HG03460 (cell line): Measurements from ENCODE around the gene FAM227A.
"Not testable (repeated sequence)": the region's sequence is repeated elsewhere in the genome, so short reads cannot be mapped to it uniquely, and the experiment has no call there.

Experiments used
- ATAC-seq: cut with Tn5 transposase; IDR thresholded peaks from one replicate; pipeline ENCODE4 v1.9.1; 2021; ENCODE audit not compliant: unreplicated experiment

The FAM227A gene

DNA sequence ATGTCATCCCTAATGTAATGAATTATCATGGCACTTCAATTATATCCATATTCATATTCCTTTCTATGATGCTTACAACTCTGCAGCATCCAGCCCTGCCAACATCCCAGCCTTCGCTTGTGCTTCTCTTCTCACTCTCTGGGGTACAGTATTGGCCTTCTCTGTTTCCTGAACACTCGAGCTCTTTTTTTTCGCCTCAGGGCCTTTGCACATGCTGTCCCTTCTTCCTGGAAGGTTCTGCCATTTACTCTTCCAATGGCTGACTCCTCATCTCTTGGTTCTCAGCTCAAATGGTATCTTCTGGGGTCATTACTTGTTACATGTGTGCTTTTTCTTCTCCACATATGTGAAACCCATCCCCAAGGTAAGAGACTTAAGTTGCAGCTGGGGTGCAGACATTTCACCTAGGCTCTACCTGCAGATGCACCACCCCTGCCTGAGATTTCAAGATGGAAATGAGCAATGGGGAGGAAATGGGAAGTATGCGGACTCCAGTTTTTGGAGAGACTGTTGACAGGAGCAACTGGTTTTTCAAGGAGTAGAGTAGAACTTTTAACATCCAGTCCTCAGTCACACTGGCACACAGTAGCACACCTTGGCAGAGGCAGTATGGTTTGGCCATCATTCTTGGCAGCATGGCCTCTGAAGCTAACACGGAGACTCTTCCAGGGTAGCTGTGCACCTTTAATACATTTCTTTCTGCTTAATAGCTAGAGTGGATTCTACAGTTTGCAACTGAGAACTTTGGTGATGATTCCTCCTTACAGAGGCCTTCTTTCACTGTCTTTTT lies 43.8 kb downstream of the FAM227A start:
- no peak for ATAC-seq

DNA sequence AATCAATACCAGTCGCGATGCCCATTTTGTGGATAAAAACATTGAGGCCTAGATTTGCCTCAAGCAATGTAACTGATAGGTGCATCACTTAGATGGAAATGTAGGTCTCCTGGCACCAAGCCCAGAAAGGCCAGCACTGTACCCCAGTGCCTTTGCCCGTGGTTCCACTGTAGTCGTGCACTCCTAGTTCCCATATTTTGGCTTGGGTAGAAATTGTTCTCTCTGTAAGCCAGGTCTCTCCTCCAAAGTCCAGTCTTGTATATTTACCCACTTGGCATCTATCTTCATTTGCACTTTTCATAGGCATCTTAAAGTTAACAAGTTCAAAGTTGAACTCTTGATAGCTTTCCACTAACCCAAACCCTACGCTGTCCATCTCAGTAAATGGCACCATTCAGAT lies 44.6 kb downstream of the FAM227A start:
- ATAC-seq, result no peak

DNA sequence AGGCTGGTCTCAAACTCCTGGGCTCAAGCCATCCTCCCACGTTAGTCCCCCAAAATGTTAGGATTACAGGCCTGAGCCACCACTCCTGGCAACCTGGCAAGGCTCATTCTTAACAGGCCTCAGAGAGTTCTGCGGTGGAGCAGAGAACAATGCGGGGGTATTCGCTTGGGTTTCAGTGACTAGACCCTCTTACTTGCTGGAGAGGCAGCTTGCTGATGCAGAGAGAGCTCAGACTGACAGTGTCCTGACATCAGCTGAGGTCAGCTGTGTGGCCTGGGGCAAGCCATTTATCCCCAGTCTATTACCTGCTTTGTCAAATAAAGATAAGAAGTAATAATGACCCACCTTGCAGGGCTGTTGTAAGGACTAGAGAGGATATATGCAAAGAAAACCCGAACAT lies 46.0 kb downstream of the FAM227A start:
- no peak for ATAC-seq

DNA sequence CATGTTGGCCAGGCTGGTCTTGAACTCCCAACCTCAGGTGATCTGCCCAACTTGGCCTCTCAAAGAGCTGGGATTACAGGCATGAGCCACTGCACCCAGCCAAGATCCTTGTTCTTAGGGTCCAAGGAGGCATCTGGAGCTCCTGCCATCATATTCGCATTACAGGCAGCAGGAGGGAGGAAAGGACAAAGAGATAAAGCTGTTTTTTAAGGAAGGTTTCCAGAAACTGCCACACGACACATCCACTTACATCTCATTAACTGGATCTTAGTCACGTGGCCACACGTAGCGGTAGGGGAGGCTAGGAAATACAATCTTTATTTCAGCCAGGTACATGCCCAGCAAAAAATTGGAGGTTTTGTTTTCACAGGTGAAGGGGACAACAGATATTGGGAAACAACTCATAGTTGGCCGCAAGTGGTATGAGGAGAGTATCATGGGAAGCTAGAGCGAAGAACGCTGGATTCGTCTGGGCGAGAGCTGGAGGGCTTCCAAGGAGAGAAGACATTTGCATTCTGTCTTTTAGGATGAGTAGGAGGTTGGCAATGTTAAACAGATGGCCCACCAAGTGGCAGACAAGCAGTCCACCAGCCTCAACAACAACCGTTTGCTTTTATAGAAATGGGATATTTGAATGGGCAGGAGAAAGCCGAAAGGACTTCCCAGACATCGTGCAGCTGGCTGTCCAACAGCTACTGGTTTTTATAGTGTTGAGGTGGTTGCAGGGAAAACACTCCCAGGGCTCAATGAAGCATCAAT lies 47.0 kb downstream of the FAM227A start:
- no peak for ATAC-seq

DNA sequence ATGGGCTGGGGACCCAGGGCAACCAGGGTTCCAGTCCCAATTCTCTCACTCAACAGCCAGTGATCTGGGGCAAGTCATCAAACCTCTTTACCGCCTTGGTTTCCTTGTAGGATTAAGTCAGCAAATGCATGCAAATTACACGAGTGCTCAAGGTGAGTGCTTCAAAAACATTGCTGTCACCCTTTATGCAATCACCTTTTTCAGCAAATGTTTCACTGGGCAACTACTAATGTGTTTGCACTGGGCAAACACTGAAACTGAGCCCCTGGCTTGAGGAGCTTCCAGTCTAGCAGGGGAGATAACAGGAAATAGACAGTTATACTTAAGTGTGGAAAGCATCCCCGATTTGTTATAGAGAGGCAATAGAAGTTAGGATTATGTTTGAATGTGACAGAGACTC lies 48.5 kb downstream of the FAM227A start:
- ATAC-seq, result no peak

DNA sequence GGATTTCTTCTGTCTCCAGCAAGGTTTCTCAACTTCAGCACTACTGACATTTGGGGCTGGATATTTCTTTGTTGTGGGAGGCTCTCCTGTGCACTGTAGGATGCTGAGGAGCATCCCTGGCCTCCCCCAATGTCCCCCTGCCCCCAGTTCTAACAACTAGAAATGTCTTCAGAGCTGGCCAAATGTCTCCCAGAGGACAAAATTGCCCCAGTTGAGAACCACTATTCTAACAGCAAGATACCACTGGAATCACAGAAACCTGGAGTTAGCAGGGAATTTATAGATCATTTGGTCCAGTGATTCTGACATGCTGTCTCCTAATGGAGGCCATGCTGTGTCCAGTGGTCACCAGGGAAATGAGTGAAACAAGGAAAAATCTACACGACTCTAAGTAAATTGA lies 54.0 kb downstream of the FAM227A start:
- ATAC-seq, result no peak

DNA sequence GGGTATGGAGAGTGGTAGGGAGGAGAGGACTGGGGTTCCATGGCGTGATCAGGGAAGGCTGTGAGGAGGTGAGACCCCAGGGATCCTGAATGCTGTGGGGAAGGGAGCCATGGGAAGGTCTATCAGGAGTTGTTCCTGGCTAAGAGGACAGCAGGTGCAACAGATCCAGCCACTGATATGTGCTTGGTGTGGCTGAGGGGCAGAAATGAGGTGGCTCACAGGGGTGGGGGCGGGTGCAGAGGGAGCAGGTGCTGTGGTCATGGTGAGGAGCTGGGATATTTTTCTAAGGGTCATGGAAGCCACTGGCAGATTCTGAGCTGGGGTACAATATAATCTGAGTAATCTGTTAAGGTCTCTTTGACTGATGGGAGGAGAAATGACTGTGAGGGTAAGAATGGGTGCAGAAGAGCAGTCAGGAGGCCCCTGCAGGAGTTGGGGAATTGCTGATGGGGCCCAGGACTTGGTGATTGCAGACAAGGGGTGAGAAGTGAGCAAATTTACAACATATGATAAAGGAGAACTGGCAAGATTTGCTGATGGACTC lies 54.9 kb downstream of the FAM227A start:
- no peak for ATAC-seq

DNA sequence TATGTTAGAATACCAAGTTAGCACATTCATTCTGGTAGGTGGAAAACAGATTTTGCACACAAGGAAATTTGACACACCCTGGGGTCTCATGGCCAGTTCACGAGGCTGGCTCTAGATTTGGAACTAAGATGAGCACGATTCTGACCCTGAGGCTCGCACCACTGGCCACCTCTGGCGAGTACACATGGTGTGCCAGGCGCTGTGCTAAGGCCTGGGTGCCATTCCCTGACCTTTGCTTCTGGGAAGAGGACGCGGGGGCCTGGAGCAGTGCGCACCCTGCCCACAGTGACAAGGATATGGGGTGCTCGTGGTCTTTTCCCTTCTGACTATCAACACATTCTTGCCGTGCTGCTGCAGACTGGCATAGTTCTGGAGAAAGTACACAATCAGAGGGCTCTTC lies 56.7 kb downstream of the FAM227A start:
- no peak for ATAC-seq

DNA sequence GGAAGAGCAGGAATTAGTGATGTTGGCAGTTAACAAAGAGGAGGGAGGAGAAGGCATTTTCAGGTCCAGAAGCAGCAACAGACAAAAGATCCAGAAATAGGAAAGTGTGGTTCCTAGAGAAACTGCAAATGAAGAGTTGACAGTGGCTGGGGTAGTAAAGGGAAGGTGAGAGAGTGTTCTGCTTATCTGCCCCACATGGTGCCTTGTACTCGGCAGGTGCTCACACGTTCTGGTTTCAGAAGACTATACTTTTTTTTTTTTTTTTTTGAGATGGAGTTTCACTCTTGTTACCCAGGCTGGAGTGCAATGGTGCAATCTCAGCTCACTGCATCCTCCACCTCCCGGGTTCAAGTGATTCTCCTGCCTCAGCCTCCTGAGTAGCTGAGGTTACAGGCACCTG lies 73.3 kb downstream of the FAM227A start:
- not testable (repeated sequence) for ATAC-seq

DNA sequence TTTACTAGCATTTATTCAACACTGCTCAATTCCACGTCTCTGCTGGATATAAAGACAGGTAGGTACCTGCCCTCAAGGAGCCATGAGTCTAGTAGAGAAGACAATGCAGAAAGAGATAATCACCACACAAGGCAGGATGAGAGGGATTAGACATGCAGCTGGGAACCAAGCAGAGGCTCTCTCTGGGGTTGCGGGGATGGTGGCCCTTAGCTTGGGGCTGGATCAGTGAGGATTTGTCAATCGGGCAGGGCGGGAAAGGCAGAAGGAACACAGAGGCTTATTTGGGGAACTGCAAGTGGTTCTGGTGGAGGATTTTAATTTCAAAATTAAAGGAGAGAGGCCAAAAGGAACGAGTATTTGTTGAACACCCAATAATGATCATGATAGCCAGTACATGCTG lies 77.7 kb downstream of the FAM227A start:
- ATAC-seq, result no peak

DNA sequence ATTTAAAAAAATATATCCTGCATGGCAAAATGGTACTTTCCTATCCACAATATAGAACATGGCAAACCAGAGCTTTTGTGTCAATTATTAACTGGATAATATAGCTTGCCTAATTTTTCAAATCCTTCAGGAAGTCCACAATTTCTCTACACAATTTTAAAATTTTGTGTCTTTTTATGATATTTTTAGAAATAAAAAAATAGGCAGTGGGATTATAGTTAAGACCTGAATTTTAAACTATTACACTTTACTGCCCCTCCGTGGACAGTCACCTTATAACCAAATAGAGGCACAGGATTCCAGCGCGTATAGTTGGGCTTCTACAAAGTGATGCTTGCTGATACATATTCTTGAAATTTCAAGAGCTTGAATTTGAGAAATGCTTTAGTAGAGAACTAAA lies 84.1 kb downstream of the FAM227A start:
- no peak for ATAC-seq

DNA sequence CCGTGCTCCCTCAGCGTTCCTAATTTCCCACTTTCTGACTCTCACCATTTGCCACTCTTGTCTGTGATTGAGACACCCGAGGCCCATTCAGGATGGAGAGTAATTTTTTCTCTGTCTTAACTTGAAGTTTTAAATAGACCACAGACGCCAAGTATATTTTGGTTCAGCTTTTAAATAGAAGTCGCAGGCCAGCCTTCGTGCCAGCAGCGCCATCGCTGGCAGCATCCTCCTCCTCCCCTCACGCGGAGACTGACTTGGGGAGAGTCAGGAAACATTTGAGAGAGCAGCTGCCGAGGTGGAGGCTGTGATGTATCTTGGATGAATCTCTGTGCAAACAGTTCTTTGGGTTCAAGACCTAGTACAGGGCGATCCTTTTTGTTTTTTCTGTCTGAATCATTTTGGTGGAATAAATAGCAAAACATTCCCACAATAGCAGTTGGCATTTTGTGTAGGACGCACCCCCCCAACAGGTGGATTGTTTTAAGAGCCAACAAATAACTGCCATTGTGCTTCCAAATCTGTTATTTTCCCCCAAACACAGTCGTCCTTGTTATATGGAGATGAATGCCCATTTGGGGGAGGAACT lies 85.3 kb downstream of the FAM227A start:
- ATAC-seq, result peak; percentile 14

DNA sequence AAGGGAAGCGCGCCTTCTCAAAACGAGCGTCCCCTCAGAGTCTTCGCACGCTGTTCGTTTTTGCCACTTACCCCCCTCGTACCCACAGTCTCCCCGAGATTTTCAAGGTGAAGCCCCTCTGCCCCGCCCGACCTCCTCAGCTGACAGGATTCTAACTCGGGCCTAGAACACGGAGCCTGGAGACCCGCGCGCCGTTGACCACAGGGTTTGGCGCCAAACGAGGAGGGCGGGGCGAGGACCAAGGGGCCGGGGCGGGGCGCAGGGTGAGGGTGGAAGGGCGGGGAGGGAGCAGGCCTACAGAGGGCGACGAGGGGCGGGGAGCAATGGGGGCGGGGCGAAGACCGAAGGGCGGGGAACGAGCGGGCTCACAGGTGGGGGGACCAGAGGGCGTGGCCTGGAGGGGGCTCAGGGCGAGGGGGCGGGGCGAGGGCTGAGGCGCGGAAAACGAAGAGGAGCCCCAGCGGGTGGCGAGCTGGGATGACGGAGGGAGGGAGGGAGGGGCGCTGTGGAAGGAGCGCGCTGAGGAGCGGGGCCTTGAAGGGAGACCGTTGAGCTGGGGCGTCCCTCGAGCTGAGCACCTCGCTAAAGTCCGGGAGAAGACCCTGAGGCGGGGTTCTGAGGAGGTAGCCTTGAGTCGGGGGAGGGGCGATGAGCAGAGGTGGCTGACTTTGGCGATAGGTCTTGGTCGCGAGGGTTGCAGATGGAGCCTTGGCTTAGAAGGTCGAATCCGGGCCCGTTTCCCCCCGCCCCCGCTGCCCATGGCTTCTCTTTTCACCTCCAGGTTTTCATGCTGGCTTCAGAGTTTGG lies 86.0 kb downstream of the FAM227A start, which contains the start of gene DMC1:
DMC1 (minus strand) TSS at position 212 of the 807 bp plus-strand sequence. CDS start 1,927 bp downstream, outside the sequence.
- peak; percentile 48 for ATAC-seq

DNA sequence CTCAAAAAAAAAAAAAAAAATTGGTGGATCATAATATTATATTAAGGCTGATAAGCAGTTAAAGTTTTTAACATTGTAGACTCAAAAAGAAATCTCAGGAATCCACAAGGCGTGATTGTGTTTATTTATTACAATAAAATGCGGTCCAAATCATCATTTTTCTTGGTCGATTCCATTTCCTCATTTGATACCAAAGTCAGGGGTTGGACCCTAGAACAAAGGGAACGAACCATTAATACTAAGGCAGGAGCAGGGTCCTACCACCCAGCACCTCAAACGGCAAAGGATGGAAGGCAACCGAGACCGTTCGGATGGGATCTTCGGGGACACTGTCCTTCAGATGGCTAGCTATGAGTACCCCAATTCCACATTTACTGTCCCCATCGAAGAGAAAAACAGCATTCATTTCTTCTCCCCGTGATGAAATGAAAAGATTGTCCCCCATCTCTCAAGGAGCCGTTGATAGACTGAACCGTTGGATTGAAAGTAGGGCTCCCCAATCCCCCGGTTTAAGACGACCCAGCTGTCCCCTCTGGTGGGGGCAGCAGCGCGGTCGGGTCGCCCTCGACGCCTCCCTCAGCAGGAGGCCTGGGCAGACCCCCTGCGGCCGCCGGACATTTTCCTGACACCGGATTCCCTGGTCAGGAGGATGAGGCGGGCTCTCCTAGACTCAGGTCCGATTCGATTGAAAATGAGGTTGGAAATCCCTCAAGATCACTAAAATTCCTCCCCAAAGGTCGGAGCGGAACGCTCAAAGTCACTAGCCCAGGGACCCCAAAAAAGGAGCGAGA lies 86.8 kb downstream of the FAM227A start:
- ATAC-seq, result no peak

DNA sequence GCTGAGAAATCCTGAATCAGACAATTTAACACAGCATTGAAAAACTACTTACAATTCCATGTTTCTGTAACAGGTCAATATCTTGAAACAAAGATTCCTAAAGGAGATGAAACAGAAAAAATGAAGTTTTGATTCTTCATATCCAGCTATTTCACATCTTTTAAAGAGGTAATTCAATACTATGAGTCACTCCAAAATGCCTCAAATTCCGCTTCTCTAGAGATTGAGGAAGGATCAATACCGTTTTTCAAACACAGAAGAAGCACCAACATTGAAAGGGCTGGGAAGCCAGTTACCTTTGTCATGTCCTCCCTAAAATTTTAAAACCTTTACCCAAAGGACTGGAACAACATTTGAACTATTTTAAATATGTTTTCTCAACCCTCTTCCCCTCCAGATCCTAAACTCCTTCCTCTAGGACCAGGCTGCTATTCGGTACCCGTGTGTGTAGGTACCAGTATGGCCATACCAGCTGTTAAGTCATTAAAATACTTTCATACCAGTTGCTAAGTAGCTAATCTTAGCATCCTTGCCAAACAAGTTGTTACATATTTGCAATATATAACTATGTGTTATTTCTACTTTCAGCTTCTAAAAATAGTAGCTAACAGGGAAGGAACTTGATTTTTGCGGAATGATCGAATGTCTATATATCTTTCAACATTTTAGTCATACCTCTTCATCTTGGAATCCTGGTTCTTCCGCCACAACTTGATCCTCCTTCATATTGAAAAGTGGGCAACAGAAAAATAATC lies 88.5 kb downstream of the FAM227A start:
- ATAC-seq, result no peak

DNA sequence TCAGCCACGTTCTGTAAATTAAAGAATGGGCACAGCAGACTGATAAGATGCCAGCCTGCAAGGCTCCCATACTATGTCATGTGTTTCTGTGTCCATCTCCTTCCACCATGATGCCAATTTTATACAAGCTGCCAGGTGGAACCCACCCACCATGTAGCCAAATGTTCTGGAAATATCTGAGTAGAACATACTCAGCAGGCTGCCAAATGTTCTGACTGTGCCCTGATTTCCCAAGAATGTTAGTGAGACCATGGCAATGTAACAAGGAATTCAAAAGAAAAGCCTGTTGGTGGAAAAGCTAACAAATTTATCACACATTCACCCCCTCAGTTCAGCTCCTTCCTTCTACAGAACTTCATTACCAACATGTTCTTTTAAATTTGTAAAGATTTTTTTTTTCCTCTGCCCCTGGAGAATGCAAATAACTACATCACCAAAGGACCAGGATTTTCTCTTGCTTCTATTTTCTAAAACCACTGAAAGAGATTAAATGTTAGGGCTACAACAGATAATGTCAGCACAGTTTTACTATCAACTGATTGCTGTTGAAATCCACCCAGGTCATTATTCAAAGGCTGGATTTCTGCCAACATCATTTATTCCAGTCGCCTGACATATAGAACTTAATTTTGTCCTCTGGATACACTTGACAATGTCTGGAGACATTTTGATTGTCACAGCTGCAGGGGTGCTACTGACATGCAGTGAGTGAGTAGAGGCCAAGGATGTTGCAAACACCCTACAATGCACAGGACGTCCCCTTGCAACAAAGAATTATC lies 89.3 kb downstream of the FAM227A start:
- ATAC-seq, result no peak

DNA sequence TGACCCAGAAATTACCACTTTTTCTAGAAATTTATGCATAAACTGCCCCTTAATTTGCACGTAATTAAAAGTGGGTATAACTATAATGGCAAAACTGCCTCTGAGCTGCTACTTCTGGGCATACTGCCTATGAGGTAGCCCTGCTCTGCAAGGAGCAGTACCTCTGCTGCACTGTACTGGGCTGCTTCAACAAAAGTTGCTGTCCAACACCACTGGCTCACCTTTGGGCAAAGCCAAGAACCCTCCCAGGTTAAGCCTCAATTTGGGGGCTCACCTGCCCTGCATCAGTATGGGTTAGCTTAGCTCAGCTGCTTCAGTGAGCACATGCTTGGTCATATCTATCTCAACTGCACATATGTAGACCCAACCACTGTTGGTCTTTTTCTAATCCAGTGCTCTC lies 90.8 kb downstream of the FAM227A start:
- no peak for ATAC-seq

DNA sequence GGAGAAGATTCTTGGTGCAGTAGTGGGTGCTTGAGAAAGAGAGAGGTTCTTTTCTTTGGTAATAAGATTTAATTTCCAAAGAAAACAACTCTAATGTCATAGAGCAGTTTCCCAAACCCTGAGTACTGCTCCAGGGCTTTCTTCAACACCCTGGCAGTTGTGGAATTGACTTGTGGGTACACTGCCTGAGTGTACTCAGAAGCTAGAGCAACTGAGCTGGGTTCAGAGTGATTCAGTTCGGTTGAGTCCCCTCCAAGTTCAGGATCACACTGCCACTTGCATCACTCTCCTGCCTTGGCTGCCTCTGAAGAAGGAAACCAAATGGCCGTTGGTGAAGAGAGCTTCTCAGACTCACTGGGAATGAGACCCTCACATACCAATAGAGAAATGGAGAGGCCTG lies 91.5 kb downstream of the FAM227A start:
- no peak for ATAC-seq

DNA sequence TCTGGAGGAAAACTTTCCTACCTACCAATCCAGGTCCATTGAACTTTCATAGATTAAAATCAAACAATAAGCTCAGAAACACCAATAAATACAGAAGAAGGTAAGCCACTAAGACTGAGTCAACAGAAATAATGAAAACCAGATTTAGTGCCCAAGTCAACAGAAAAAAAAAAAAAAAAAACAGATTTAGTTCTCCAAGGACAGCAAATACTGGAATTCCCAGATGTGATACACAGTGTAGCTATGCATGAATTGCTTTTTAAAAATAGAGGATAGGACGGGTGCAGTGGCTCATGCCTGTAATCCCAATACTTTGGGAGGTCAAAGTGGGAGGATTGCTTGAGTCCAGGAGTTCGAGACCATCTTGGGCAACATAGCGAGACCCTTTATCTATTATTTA lies 101.9 kb downstream of the FAM227A start:
- no peak for ATAC-seq
